Measurements from ENCODE around the gene SLC6A17.

GRCh38 chr1:110183642-110184167, 33.4 kb downstream of the SLC6A17 start:
- TF ChIP-seq GATA2 (IDR thresholded peaks at IDR 0.05; ENCODE audit: low read depth, low read length), result no peak
- no peak for TF ChIP-seq GATA3 (IDR thresholded peaks at IDR 0.05; ENCODE audit: low read depth, low read length)
